WTC11 (cell line): Measurements from ENCODE around the gene LRRN4CL. TPM values are rescaled to one million over a fixed set of nuclear protein-coding genes. Genes with fewer than 3 reads are reported as not detected.

Experiments used
- ATAC-seq: fragments of 200-7000 bp; cut with Tn5 transposase; 2 replicates; pipeline ENCODE4 v1.10.0; 2021; ENCODE audit warnings: mild to moderate bottlenecking, moderate library complexity
- CTCF ChIA-PET: fragments of 300-600 bp; sonication (Branson Sonifier 250); formaldehyde crosslinking; loops from one replicate; lab custom pipeline; 2021; ENCODE audit warnings: antibody characterized with exemption; lab: Charles Lee
- POLR2A ChIA-PET: fragments of 350-600 bp; sonication (Branson Sonifier 250); formaldehyde crosslinking; loops from one replicate; lab custom pipeline; 2021; ENCODE audit warnings: antibody characterized with exemption; lab: Charles Lee
- DNase-seq: peaks from one replicate; pipeline ENCODE4 v3.0.0; 2021; ENCODE audit warnings: low spot score
- H3K27ac Mint-ChIP-seq: 2 replicates; pipeline ENCODE4 v1.8.0; 2021; ENCODE audit warnings: mixed read lengths
- H3K27me3 Mint-ChIP-seq: 2 replicates; pipeline ENCODE4 v1.8.0; 2021; ENCODE audit warnings: low read depth, mild to moderate bottlenecking, moderate library complexity, mixed read lengths
- H3K36me3 Mint-ChIP-seq: 2 replicates; pipeline ENCODE4 v1.8.0; 2021; ENCODE audit warnings: mixed read lengths
- H3K4me1 Mint-ChIP-seq: 2 replicates; pipeline ENCODE4 v1.8.0; 2022; ENCODE audit warnings: mixed read lengths
- H3K4me3 Mint-ChIP-seq: 2 replicates; pipeline ENCODE4 v1.8.0; 2021; ENCODE audit warnings: mild to moderate bottlenecking, moderate library complexity, mixed read lengths
- H3K9me3 Mint-ChIP-seq: 2 replicates; pipeline ENCODE4 v1.8.0; 2021; ENCODE audit warnings: mixed read lengths
- CREM ChIP-seq: sonication (generic); formaldehyde crosslinking; IDR thresholded peaks from 2 replicates; pipeline ENCODE4 v1.8.1; 2022; ENCODE audit warnings: mild to moderate bottlenecking, missing genetic modification reagents, moderate library complexity
- E2F5 ChIP-seq: sonication (generic); formaldehyde crosslinking; IDR thresholded peaks from 2 replicates; pipeline ENCODE4 v1.8.1; 2022; ENCODE audit warnings: mild to moderate bottlenecking, moderate library complexity, missing genetic modification reagents
- EMX1 ChIP-seq: fragments of 250-450 bp; sonication (Bioruptor Pico); IDR thresholded peaks from 2 replicates; pipeline ENCODE4 v1.8.0; 2021; ENCODE audit warnings: mild to moderate bottlenecking
- FOXK1 ChIP-seq: sonication (generic); formaldehyde crosslinking; IDR thresholded peaks from 2 replicates; pipeline ENCODE4 v1.8.0; 2022; ENCODE audit warnings: mild to moderate bottlenecking, moderate library complexity, missing genetic modification reagents
- GTF2I ChIP-seq: fragments of 250-450 bp; sonication (Bioruptor Pico); conservative IDR thresholded peaks from 2 replicates; pipeline ENCODE4 v1.4.0; 2021; ENCODE audit warnings: mild to moderate bottlenecking
- HMGXB4 ChIP-seq: sonication (generic); formaldehyde crosslinking; IDR thresholded peaks from 2 replicates; pipeline ENCODE4 v1.8.1; 2023; ENCODE audit warnings: mild to moderate bottlenecking, moderate library complexity, missing genetic modification reagents
- IRF2 ChIP-seq: sonication (generic); formaldehyde crosslinking; IDR thresholded peaks from 2 replicates; pipeline ENCODE4 v1.8.0; 2022; ENCODE audit warnings: low read depth, missing genetic modification reagents, borderline replicate concordance
- MAX ChIP-seq: sonication (generic); formaldehyde crosslinking; IDR thresholded peaks from 2 replicates; pipeline ENCODE4 v1.8.0; 2022; ENCODE audit warnings: mild to moderate bottlenecking, missing genetic modification reagents
- NFYB ChIP-seq: sonication (generic); formaldehyde crosslinking; conservative IDR thresholded peaks from 2 replicates; pipeline ENCODE4 v1.8.0; 2022; ENCODE audit warnings: low read depth, missing genetic modification reagents
- NR3C1 ChIP-seq: sonication (generic); formaldehyde crosslinking; conservative IDR thresholded peaks from 2 replicates; pipeline ENCODE4 v1.8.1; 2023; ENCODE audit warnings: low read depth, mild to moderate bottlenecking, missing genetic modification reagents
- PRDM15 ChIP-seq: sonication (generic); formaldehyde crosslinking; IDR thresholded peaks from 2 replicates; pipeline ENCODE4 v1.8.0; 2022; ENCODE audit warnings: missing genetic modification reagents
- PREB ChIP-seq: sonication (generic); formaldehyde crosslinking; IDR thresholded peaks from 2 replicates; pipeline ENCODE4 v1.8.1; 2022; ENCODE audit warnings: mild to moderate bottlenecking, missing genetic modification reagents, moderate library complexity, borderline replicate concordance
- PRRX2 ChIP-seq: fragments of 250-450 bp; sonication (Bioruptor Pico); IDR thresholded peaks from 2 replicates; pipeline ENCODE4 v1.8.0; 2021; ENCODE audit warnings: mild to moderate bottlenecking
- SMAD3 ChIP-seq: sonication (generic); formaldehyde crosslinking; IDR thresholded peaks from 2 replicates; pipeline ENCODE4 v1.8.0; 2022; ENCODE audit warnings: missing genetic modification reagents, mild to moderate bottlenecking, borderline replicate concordance
- SMAD4 ChIP-seq: sonication (generic); formaldehyde crosslinking; IDR thresholded peaks from 2 replicates; pipeline ENCODE4 v1.8.0; 2022; ENCODE audit warnings: mild to moderate bottlenecking, missing genetic modification reagents
- SP1 ChIP-seq: sonication (generic); formaldehyde crosslinking; conservative IDR thresholded peaks from 2 replicates; pipeline ENCODE4 v1.8.1; 2022; ENCODE audit warnings: missing genetic modification reagents
- STAT6 ChIP-seq: sonication (generic); formaldehyde crosslinking; conservative IDR thresholded peaks from 2 replicates; pipeline ENCODE4 v1.8.1; 2023; ENCODE audit warnings: mild to moderate bottlenecking, low read depth, missing genetic modification reagents, moderate library complexity
- TP53 ChIP-seq: sonication (generic); formaldehyde crosslinking; IDR thresholded peaks from 2 replicates; pipeline ENCODE4 v1.8.1; 2023; ENCODE audit warnings: mild to moderate bottlenecking, missing genetic modification reagents
- ZNF263 ChIP-seq: sonication (generic); formaldehyde crosslinking; IDR thresholded peaks from 2 replicates; pipeline ENCODE4 v1.8.1; 2022; ENCODE audit warnings: low read depth, mild to moderate bottlenecking, moderate library complexity, missing genetic modification reagents
- ZNF416 ChIP-seq: fragments of 250-450 bp; sonication (Bioruptor Pico); IDR thresholded peaks from 2 replicates; pipeline ENCODE4 v1.9.0; 2021; ENCODE audit warnings: mild to moderate bottlenecking, inconsistent platforms
- ZNF671 ChIP-seq: fragments of 250-450 bp; sonication (Bioruptor Pico); IDR thresholded peaks from 2 replicates; pipeline ENCODE4 v1.8.0; 2021; ENCODE audit warnings: mild to moderate bottlenecking
- total RNA-seq: library from RNA; stranded (reverse); gene quantifications from 3 replicates; pipeline ENCODE4 v1.2.3, GENCODE V29; 2021

The LRRN4CL gene
- total RNA-seq, 1 experiment from 2014 or later: 0.39 TPM

- TF ChIP-seq TP53 (CRISPR knock-in tag) (peak; percentile 3; the same call in 1 of the 2 replicates), ZNF416 (CRISPR knock-in tag) (no peak), EMX1 (CRISPR knock-in tag) (0 out of 2 replicates have a peak, but pooled peaks have one; percentile 80), E2F5 (peak; percentile 88), CREM (CRISPR knock-in tag) (peak; percentile 65; the same call in 1 of the 2 replicates), HMGXB4 (CRISPR knock-in tag) (peak; percentile 85), SP1 (CRISPR knock-in tag) (peak; percentile 68), ZNF263 (no peak), SMAD3 (CRISPR knock-in tag) (0 out of 2 replicates have a peak, but pooled peaks have one; percentile 56), FOXK1 (CRISPR knock-in tag) (peak; percentile 13; the same call in 1 of the 2 replicates), NFYB (no peak), NR3C1 (CRISPR knock-in tag) (peak; percentile 49; the same call in 1 of the 2 replicates), ZNF671 (CRISPR knock-in tag) (peak; percentile 57; the same call in 1 of the 2 replicates), PRRX2 (CRISPR knock-in tag) (peak; percentile 20; the same call in 1 of the 2 replicates), PREB (no peak), STAT6 (no peak; the same call in 1 of the 2 replicates)
These were observed 20.1 kb upstream of the LRRN4CL start (continued) for GRCh38 chr11:62709247-62710000.

- ATAC-seq: peak; percentile 4
- ChIA-PET POLR2A (interaction anchor here (0.6 to 6.0 kb wide), 14 partner anchors 18 to 148 kb away, joined by 3 to 35 read pairs (median 6); partner anchors contain the start of genes C11orf98, CSKMT, EEF1G and HNRNPUL2), CTCF (interaction anchor here (0.5 to 4.0 kb wide), 13 partner anchors 14 to 284 kb away, joined by 3 to 24 read pairs (median 3); partner anchors contain the start of genes C11orf98, CSKMT, HNRNPUL2 and TAF6L)
- peak; percentile 45 for DNase-seq
- Mint-ChIP-seq H3K27me3 (no peaks in the 10 kb centered on the region; the same call in 1 of the 2 replicates), H3K27ac (peak overlapping the region; percentile 94), H3K36me3 (peaks cover 34% of the 10 kb centered on the region)
- TF ChIP-seq SMAD4 (CRISPR knock-in tag) (no peak), IRF2 (no peak), ZNF263 (no peak), PRDM15 (CRISPR knock-in tag) (no peak), MAX (CRISPR knock-in tag) (no peak), GTF2I (no peak)
- TF ChIP-seq, all 79 proteins: peak for 0
- H3K4me1 Mint-ChIP-seq: peaks cover 42% of the 10 kb centered on the region
- H3K9me3 Mint-ChIP-seq: no peaks in the 10 kb centered on the region
- H3K4me3 Mint-ChIP-seq: peak overlapping the region; percentile 92
These were observed 19.5 kb upstream of the LRRN4CL start for GRCh38 chr11:62708793-62709192.
